Naive thymus-derived CD8-positive, alpha-beta T cell (primary cell): ENCODE data around the gene P2RY14. TPM values are rescaled to one million over a fixed set of nuclear protein-coding genes. Genes with fewer than 3 reads are reported as not detected.

ENCODE experiments used
- ATAC-seq, 2 donors: fragments of 150-1000 bp; cut with Tn5 transposase in 1 of 2; sonication (Bioruptor Pico), chemical (Tn5 transposase) in 1 of 2; 1 replicate in 1 of 2; 2 replicates in 1 of 2; pipeline ENCODE4 v1.10.0; 2021; ENCODE audit warnings: mild to moderate bottlenecking in 2 of 2, moderate library complexity in 2 of 2
- POLR2A ChIA-PET: fragments of 350-600 bp; sonication (Branson Sonifier 250); formaldehyde crosslinking; loops from one replicate; lab custom pipeline; 2021; ENCODE audit warnings: antibody characterized with exemption; lab: Charles Lee
- DNase-seq, 10 donors: peaks; one replicate each; pipeline versions ENCODE4 v3.0.0 to v3.0.0-alpha.2; 2020 to 2022
- H3K27ac Mint-ChIP-seq, 10 donors: one replicate each; pipeline ENCODE4 v1.8.0; 2020 to 2022; ENCODE audit warnings: mild to moderate bottlenecking in 10 of 10, mixed read lengths in 10 of 10, moderate library complexity in 4 of 10, inconsistent platforms in 1 of 10
- H3K27me3 Mint-ChIP-seq, 5 donors: one replicate each; pipeline ENCODE4 v1.8.0; 2021 to 2022; ENCODE audit warnings: mixed read lengths in 5 of 5
- H3K36me3 Mint-ChIP-seq, 3 donors: one replicate each; pipeline ENCODE4 v1.8.0; 2020 to 2022; ENCODE audit warnings: mixed read lengths in 3 of 3, mild to moderate bottlenecking in 2 of 3, inconsistent platforms in 1 of 3
- H3K4me1 Mint-ChIP-seq, 4 donors: one replicate each; pipeline ENCODE4 v1.8.0; 2021 to 2022; ENCODE audit warnings: mixed read lengths in 4 of 4
- H3K4me3 Mint-ChIP-seq, 10 donors: one replicate each; pipeline ENCODE4 v1.8.0; 2020 to 2022; ENCODE audit warnings: mild to moderate bottlenecking in 10 of 10, mixed read lengths in 10 of 10, moderate library complexity in 6 of 10, inconsistent platforms in 1 of 10
- H3K9me3 Mint-ChIP-seq, 9 donors: one replicate each; pipeline ENCODE4 v1.8.0; 2020 to 2022; ENCODE audit warnings: mixed read lengths in 9 of 9, mild to moderate bottlenecking in 3 of 9, inconsistent platforms in 1 of 9, moderate library complexity in 1 of 9
- polyA plus RNA-seq, 3 donors: library from polyadenylated mRNA; unstranded; fragments of 300-500 nt; fragmentation: Illumina TruSeq; gene quantifications; one replicate each; pipeline ENCODE4 v1.2.3, GENCODE V29; 2021
- total RNA-seq, 8 experiments: library from RNA in 2 of 8; stranded (reverse) in 2 of 8; gene quantifications; one replicate each; pipeline ENCODE4 v1.2.3 and lab custom pipeline; 2021 to 2026

Gene P2RY14
- total and polyA plus RNA-seq, 5 experiments from 2014 or later = 0.21 TPM; not detected in 4

DNA sequence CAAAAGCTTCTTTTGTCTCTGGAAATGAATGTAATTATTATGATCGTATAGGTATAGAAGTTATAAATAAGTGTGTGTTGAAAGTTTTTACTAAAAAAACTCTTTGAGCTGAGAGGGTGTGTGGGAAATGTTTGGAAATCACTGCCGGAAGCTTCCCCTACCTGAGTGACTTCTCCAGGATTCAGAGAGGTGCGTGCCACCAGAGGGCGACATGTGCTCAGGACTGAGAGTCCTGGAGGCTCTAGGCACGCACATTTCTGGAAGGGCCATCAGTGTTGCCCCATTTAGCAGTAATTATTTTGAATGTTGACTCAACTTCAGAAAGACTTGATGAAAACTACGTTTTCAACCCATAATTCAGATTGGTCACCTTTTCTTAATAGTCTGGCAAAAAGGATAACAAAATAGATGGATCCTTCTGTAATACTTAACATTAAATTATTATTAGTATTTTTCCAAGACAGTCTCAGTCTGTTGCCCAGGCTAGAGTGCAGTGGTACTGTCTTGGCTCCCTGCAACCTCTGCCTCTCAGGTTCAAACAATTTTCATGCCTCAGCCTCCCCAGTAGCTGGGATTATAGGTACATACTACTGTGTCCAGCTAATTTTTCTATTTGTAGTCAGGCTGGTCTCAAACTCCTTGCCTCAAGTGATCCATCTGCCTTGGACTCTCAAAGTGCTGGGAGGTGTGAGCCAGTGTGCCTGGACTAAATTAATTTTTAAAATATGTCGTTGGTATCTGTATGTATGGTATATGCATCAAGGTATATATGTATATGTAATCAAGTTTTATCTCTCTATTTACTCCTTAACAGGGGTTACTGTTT, 109.9 kb downstream of the P2RY14 start:
- H3K9me3 Mint-ChIP-seq = no peaks in the 10 kb centered on the region
- peak overlapping the region in 1 of 10 donors; percentile 62 for H3K27ac Mint-ChIP-seq
- peaks cover 19 to 41% (median 37%) of the 10 kb centered on the region in 4 donors for H3K4me1 Mint-ChIP-seq
- H3K27me3 Mint-ChIP-seq = no peaks in the 10 kb centered on the region
- POLR2A ChIA-PET = interaction anchor here (0.8 to 4.4 kb wide), 5 partner anchors 12 to 42 kb away, joined by 3 to 18 read pairs (median 3); partner anchors contain the start of gene GPR171
- no peak overlapping the region for H3K4me3 Mint-ChIP-seq
- no peaks in the 10 kb centered on the region for H3K36me3 Mint-ChIP-seq
- ATAC-seq (peak; percentile 57 to 81), DNase-seq (peak; percentile 56 to 91 (median 72))

DNA sequence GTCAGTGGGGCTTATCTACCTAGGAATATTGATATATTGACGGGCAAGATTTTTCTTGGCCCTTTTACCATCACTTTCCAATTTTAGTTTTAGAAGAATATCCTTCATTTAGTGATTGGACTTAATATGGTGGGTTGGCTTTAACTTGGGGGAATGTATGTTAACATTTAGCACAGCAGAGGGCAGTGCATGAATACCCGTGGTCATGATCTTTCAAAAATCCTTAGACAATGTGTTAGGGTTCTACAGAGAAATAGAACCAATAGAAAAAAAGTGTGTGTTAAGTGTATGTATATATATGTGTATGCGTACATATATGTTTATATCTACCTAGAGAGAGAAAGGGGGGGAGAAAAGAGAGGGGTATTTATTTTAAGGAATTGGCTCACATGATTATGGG, 112.2 kb downstream of the P2RY14 start:
- DNase-seq = no peak
- POLR2A ChIA-PET = no interaction called here
- H3K27ac Mint-ChIP-seq = peak overlapping the region in 1 of 10 donors; percentile 60
- no peak for ATAC-seq
- no peaks in the 10 kb centered on the region for H3K36me3 Mint-ChIP-seq
- H3K4me1 Mint-ChIP-seq = peaks cover 12 to 25% (median 22%) of the 10 kb centered on the region in 4 donors
- H3K4me3 Mint-ChIP-seq = no peak overlapping the region
- no peaks in the 10 kb centered on the region for H3K9me3 Mint-ChIP-seq
- H3K27me3 Mint-ChIP-seq = peaks cover 0 to 5% (median 0%) of the 10 kb centered on the region in 5 donors

DNA sequence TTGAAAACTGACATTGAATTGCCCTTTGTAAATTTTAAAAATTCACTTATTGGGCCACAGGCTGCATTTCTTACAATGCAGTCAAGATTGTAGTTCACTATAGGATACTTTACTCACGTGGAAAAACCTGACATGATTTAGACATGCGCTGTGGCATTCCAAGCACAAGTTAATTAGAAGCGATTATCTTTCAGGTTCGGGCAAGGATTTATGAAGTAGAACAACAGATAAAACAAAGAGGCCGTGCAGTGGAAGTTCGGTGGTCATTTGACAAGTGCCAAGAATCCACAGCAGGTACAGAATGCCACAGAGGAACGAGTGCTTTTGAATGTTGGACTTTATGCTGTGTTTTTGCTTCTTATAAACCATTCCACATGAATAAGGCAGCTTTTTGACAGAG, 113.1 kb downstream of the P2RY14 start:
- no peaks in the 10 kb centered on the region for H3K9me3 Mint-ChIP-seq
- H3K36me3 Mint-ChIP-seq = no peaks in the 10 kb centered on the region
- H3K4me1 Mint-ChIP-seq = peaks cover 4 to 16% (median 13%) of the 10 kb centered on the region in 4 donors
- POLR2A ChIA-PET = no interaction called here
- ATAC-seq = no peak
- DNase-seq = no peak
- no peak overlapping the region for H3K27ac Mint-ChIP-seq
- H3K27me3 Mint-ChIP-seq = peaks cover 0 to 13% (median 0%) of the 10 kb centered on the region in 5 donors
- no peak overlapping the region for H3K4me3 Mint-ChIP-seq

Other genes with a start within 250 kb of the P2RY14 start
- gene MED12L, start 192.9 kb downstream of the P2RY14 start, total RNA-seq = under 1 TPM; 0.29 to 0.66 TPM
- gene MED12L, start 192.9 kb downstream of the P2RY14 start, polyA plus RNA-seq = not detected
- 10 to 100 TPM; 35.5 to 39.3 TPM for gene GPR171, start 75.3 kb downstream of the P2RY14 start, total RNA-seq
- gene GPR171, start 75.3 kb downstream of the P2RY14 start, polyA plus RNA-seq = 100 to 1,000 TPM in 2 of 3 donors, 10 to 100 TPM in 1; 69.3 to 123 (median 108) TPM
- not detected for gene GPR87, start 38.3 kb upstream of the P2RY14 start, total RNA-seq
- not detected for gene GPR87, start 38.3 kb upstream of the P2RY14 start, polyA plus RNA-seq
- gene P2RY13, start 51.0 kb upstream of the P2RY14 start, total RNA-seq = not detected
- under 1 TPM in 2 of 3 donors, not detected in 1; 0.05 to 0.06 TPM for gene P2RY13, start 51.0 kb upstream of the P2RY14 start, polyA plus RNA-seq
- gene P2RY12, start 106.2 kb upstream of the P2RY14 start, total RNA-seq = not detected
- gene P2RY12, start 106.2 kb upstream of the P2RY14 start, polyA plus RNA-seq = not detected
- gene IGSF10, start 182.5 kb upstream of the P2RY14 start, total RNA-seq = not detected
- not detected for gene IGSF10, start 182.5 kb upstream of the P2RY14 start, polyA plus RNA-seq